Nephron progenitor cell (in vitro differentiated cells): ENCODE results near the gene RHBDD2.
A peak's percentile ranks its signal among the peaks of the same experiment; 100 is the strongest.
"Not testable (repeated sequence)": the region's sequence is repeated elsewhere in the genome, so short reads cannot be mapped to it uniquely, and the experiment has no call there.

ENCODE experiments used
- DNase-seq: peaks from one replicate; pipeline ENCODE4 v3.0.0; 2021
- H3K27ac Mint-ChIP-seq: 2 replicates; pipeline ENCODE4 v1.8.0; 2021; ENCODE audit warnings: mild to moderate bottlenecking, moderate library complexity, mixed read lengths
- H3K27me3 Mint-ChIP-seq: 2 replicates; pipeline ENCODE4 v1.8.0; 2021; ENCODE audit warnings: mild to moderate bottlenecking, low read depth, mixed read lengths; ENCODE audit not compliant: poor library complexity
- H3K36me3 Mint-ChIP-seq: 2 replicates; pipeline ENCODE4 v1.8.0; 2021; ENCODE audit warnings: low read depth, mixed read lengths
- H3K4me1 Mint-ChIP-seq: 2 replicates; pipeline ENCODE4 v1.8.0; 2021; ENCODE audit warnings: mixed read lengths
- H3K4me3 Mint-ChIP-seq: 2 replicates; pipeline ENCODE4 v1.8.0; 2021; ENCODE audit warnings: mild to moderate bottlenecking, moderate library complexity, mixed read lengths
- H3K9me3 Mint-ChIP-seq: 2 replicates; pipeline ENCODE4 v1.8.0; 2021; ENCODE audit warnings: mild to moderate bottlenecking, moderate library complexity, mixed read lengths
- TF ChIP-seq, protein P1 (sequence below): fragments of 200-600 bp; sonication (generic); IDR thresholded peaks from 2 replicates; pipeline ENCODE4 v1.5.0; 2021; ENCODE audit warnings: antibody characterized with exemption

The RHBDD2 gene

GRCh38 chr7:75869776-75870379, 9.0 kb upstream of the RHBDD2 start:
- Mint-ChIP-seq H3K36me3 (no peaks in the 10 kb centered on the region), H3K4me1 (peaks cover 18% of the 10 kb centered on the region), H3K4me3 (no peak overlapping the region), H3K27ac (no peak overlapping the region), H3K27me3 (peaks cover 21% of the 10 kb centered on the region), H3K9me3 (no peaks in the 10 kb centered on the region)
- TF ChIP-seq, protein P1, sequence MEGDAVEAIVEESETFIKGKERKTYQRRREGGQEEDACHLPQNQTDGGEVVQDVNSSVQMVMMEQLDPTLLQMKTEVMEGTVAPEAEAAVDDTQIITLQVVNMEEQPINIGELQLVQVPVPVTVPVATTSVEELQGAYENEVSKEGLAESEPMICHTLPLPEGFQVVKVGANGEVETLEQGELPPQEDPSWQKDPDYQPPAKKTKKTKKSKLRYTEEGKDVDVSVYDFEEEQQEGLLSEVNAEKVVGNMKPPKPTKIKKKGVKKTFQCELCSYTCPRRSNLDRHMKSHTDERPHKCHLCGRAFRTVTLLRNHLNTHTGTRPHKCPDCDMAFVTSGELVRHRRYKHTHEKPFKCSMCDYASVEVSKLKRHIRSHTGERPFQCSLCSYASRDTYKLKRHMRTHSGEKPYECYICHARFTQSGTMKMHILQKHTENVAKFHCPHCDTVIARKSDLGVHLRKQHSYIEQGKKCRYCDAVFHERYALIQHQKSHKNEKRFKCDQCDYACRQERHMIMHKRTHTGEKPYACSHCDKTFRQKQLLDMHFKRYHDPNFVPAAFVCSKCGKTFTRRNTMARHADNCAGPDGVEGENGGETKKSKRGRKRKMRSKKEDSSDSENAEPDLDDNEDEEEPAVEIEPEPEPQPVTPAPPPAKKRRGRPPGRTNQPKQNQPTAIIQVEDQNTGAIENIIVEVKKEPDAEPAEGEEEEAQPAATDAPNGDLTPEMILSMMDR, result no peak
- DNase-seq, result no peak

DNA sequence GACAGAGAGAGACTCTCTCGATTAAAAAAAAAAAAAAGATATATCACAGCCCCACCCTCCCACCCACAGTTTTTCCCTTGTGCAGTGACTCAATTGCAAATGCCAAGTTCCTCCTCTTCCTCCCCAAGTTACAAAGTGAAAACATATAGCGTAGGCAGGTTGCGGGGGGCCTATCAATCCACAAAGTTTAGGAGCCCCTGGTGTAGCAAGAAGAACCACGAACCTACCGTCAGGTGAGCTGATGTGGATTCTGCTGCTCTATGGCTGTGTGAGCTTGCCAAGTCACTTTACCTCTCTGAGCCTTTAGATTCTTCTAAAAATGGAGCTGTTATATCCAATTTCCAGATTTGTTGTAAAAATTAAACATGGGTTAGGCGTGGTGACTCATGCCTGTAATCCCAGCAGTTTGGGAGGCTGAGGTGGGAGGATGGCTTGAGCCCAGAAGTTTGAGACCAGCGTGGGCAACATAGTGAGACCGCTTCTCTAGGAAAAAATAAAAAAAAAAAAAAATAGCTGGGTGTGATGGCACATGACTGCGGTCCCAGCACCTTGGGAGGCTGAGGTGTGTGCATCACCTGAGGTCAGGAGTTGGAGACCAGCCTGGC, 8.2 kb upstream of the RHBDD2 start:
- Mint-ChIP-seq H3K9me3 (no peaks in the 10 kb centered on the region), H3K27me3 (peaks cover 23% of the 10 kb centered on the region), H3K36me3 (no peaks in the 10 kb centered on the region), H3K4me1 (peaks cover 18% of the 10 kb centered on the region), H3K27ac (no peak overlapping the region), H3K4me3 (no peak overlapping the region)
- TF ChIP-seq, protein P1, result no peak
- DNase-seq, result no peak

GRCh38 chr7:75872073-75872782, 6.6 kb upstream of the RHBDD2 start:
- peaks cover 19% of the 10 kb centered on the region for H3K27me3 Mint-ChIP-seq
- peak overlapping the region; percentile 83 for H3K27ac Mint-ChIP-seq
- H3K36me3 Mint-ChIP-seq, result no peaks in the 10 kb centered on the region
- peaks cover 8% of the 10 kb centered on the region for H3K4me1 Mint-ChIP-seq
- H3K9me3 Mint-ChIP-seq, result no peaks in the 10 kb centered on the region
- H3K4me3 Mint-ChIP-seq, result no peak overlapping the region
- no peak for DNase-seq
- TF ChIP-seq, protein P1, result no peak

GRCh38 chr7:75874180-75874579, 4.7 kb upstream of the RHBDD2 start:
- not testable (repeated sequence) for H3K4me3 Mint-ChIP-seq, H3K9me3 Mint-ChIP-seq, DNase-seq, H3K36me3 Mint-ChIP-seq, H3K27ac Mint-ChIP-seq
- Mint-ChIP-seq H3K4me1 (peaks cover 17% of the 10 kb centered on the region), H3K27me3 (peaks cover 16% of the 10 kb centered on the region)

DNA sequence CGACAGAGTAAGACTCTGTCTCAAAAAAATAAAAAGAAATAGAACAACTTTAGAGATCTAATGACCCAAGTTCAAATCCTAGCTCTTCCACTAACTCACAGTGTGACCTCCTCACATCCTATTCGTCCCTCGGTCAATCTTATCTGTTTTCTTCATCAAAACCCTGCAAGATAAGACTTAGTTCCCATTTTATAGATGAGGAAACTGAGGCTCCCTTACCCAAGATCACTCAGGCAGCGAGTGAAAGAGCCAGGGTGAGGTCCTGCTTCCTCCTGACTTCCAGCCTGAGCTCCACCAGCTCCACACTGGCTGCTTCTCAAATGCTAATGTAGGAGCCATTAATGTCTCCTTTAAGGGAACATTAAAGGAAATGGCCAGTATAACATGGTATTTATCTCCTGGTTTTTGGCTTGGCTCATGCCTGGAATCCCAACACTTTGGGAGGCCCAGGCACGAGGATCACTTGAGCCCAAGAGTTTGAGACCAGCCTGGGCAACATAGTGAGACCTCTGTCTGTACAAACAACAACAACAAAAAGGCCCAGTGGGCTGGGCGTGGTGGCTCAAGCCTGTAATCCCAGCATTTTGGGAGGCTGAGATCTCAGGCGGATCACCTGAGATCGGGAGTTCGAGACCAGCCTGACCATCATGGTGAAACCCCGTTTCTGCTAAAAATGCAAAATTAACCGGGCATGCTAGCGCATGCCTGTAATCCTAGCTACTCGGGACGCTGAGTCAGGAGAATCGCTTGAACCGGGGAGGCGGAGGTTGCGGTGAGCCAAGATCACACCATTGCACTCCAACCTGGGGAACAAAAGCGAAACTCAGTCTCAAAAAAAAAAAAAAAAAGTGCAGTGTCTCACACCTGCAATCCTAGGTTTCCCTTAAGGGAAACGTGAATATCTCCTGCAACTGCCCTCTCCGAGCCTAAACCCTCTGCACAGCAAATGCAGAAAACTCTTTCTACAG, 3.4 kb upstream of the RHBDD2 start:
- H3K27ac Mint-ChIP-seq, result no peak overlapping the region
- H3K27me3 Mint-ChIP-seq, result peaks cover 15% of the 10 kb centered on the region
- H3K9me3 Mint-ChIP-seq, result no peaks in the 10 kb centered on the region
- no peak overlapping the region for H3K4me3 Mint-ChIP-seq
- TF ChIP-seq, protein P1, result no peak
- H3K4me1 Mint-ChIP-seq, result peaks cover 29% of the 10 kb centered on the region
- H3K36me3 Mint-ChIP-seq, result no peaks in the 10 kb centered on the region
- no peak for DNase-seq
